ENCODE measurements around the gene FAM200C.

Gene FAM200C

GRCh38 chr5:160359816-160360215, 40.0 kb downstream of the FAM200C start:
- no peak overlapping the region for H3K4me2 ChIP-seq
- H3K9ac ChIP-seq: no peak overlapping the region
- TF ChIP-seq Cebpa-rat (IDR thresholded peaks at IDR 0.05): no peak
- no peak overlapping the region for H3K4me3 ChIP-seq
- H3K9me3 ChIP-seq: no peaks in the 10 kb centered on the region
- H3K27me3 ChIP-seq: no peaks in the 10 kb centered on the region
- H3K36me3 ChIP-seq: no peaks in the 10 kb centered on the region
- H3K4me1 ChIP-seq: no peaks in the 10 kb centered on the region
- no peaks in the 10 kb centered on the region for H4K20me1 ChIP-seq
- no peak overlapping the region for H3K27ac ChIP-seq

GRCh38 chr5:160359242-160359641, 40.6 kb downstream of the FAM200C start:
- no peaks in the 10 kb centered on the region for H3K36me3 ChIP-seq
- H3K4me1 ChIP-seq: no peaks in the 10 kb centered on the region
- no peaks in the 10 kb centered on the region for H3K27me3 ChIP-seq
- no peak overlapping the region for H3K27ac ChIP-seq
- H4K20me1 ChIP-seq: no peaks in the 10 kb centered on the region
- H3K4me3 ChIP-seq: no peak overlapping the region
- H3K4me2 ChIP-seq: no peak overlapping the region
- TF ChIP-seq Cebpa-rat (IDR thresholded peaks at IDR 0.05): no peak
- no peak overlapping the region for H3K9ac ChIP-seq
- H3K9me3 ChIP-seq: no peaks in the 10 kb centered on the region

- H3K9me3 ChIP-seq: no peaks in the 10 kb centered on the region
- TF ChIP-seq Cebpa-rat (IDR thresholded peaks at IDR 0.05): no peak
- H4K20me1 ChIP-seq: no peaks in the 10 kb centered on the region
- no peak overlapping the region for H3K9ac ChIP-seq
- H3K4me1 ChIP-seq: no peaks in the 10 kb centered on the region
- no peak overlapping the region for H3K27ac ChIP-seq
- H3K36me3 ChIP-seq: no peaks in the 10 kb centered on the region
- H3K4me2 ChIP-seq: no peak overlapping the region
- H3K4me3 ChIP-seq: no peak overlapping the region
- H3K27me3 ChIP-seq: no peaks in the 10 kb centered on the region
These were observed 41.9 kb downstream of the FAM200C start for GRCh38 chr5:160357861-160358411.

- TF ChIP-seq Cebpa-rat (IDR thresholded peaks at IDR 0.05): no peak
- H3K4me3 ChIP-seq: no peak overlapping the region
These were observed 42.5 kb downstream of the FAM200C start for GRCh38 chr5:160357394-160357793.

GRCh38 chr5:160356550-160357347, 43.1 kb downstream of the FAM200C start:
- no peak overlapping the region for H3K9ac ChIP-seq
- H3K9me3 ChIP-seq: no peaks in the 10 kb centered on the region
- H3K36me3 ChIP-seq: no peaks in the 10 kb centered on the region
- no peak overlapping the region for H3K4me2 ChIP-seq
- no peaks in the 10 kb centered on the region for H4K20me1 ChIP-seq
- no peaks in the 10 kb centered on the region for H3K4me1 ChIP-seq
- H3K4me3 ChIP-seq: no peak overlapping the region
- TF ChIP-seq Cebpa-rat (IDR thresholded peaks at IDR 0.05): no peak
- no peaks in the 10 kb centered on the region for H3K27me3 ChIP-seq
- no peak overlapping the region for H3K27ac ChIP-seq

More at GRCh38 chr5:160357394-160357793, 42.5 kb downstream of the FAM200C start:
- H3K27ac ChIP-seq: no peak overlapping the region
- H3K9me3 ChIP-seq: no peaks in the 10 kb centered on the region
- H3K27me3 ChIP-seq: no peaks in the 10 kb centered on the region
- no peaks in the 10 kb centered on the region for H3K4me1 ChIP-seq
- H4K20me1 ChIP-seq: no peaks in the 10 kb centered on the region
- no peaks in the 10 kb centered on the region for H3K36me3 ChIP-seq
- H3K9ac ChIP-seq: no peak overlapping the region
- no peak overlapping the region for H3K4me2 ChIP-seq

DNA sequence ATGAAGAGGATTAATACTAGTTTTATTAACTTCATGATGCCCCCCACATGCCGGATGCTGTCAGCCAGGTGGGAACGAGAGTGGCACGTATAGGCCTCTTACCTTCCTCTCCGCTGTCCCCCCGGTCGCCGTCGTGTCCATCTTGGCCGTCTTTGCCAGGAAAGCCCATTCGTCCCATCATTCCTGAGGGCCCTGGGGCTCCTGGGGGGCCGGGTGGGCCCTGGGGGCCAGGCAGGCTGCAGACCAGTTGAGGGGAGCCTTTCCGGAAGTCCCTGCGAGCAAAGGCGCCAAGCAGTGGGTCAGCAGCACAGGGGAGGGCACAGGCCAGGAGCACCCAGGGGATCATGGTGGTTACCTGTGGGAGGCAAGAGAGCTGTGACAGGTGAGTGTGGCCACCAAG, 45.2 kb downstream of the FAM200C start:
- Histone ChIP-seq H3K4me1 (no peaks in the 10 kb centered on the region), H3K4me2 (no peak overlapping the region), H3K9me3 (no peaks in the 10 kb centered on the region), H3K4me3 (no peak overlapping the region), H3K9ac (no peak overlapping the region), H3K36me3 (no peaks in the 10 kb centered on the region), H3K27me3 (no peaks in the 10 kb centered on the region), H3K27ac (no peak overlapping the region), H4K20me1 (no peaks in the 10 kb centered on the region)
- TF ChIP-seq Cebpa-rat (IDR thresholded peaks at IDR 0.05): no peak

DNA sequence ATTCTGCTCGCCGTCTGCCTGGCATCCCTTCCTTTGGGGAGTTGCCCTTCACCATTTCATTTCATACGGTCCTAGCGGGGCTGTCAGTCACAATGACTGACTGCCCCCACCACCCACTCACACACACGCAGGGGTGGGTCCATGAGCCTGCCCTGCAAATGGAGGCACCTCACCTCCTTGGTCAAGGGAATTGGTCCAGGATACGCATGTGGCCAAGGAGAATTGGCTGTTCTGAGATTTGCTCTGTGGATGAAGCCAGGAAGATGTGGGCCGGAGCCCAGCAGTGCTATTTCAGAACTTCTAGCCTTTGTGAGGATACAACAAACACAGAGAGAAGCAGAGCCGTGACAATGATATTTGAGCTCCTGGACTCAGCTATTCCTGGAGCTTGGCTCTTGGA, 46.5 kb downstream of the FAM200C start:
- no peak overlapping the region for H3K4me3 ChIP-seq
- no peaks in the 10 kb centered on the region for H3K27me3 ChIP-seq
- H3K36me3 ChIP-seq: no peaks in the 10 kb centered on the region
- H3K9me3 ChIP-seq: no peaks in the 10 kb centered on the region
- H3K4me1 ChIP-seq: no peaks in the 10 kb centered on the region
- H3K4me2 ChIP-seq: no peak overlapping the region
- no peak for TF ChIP-seq Cebpa-rat (IDR thresholded peaks at IDR 0.05)
- H4K20me1 ChIP-seq: no peaks in the 10 kb centered on the region
- no peak overlapping the region for H3K27ac ChIP-seq
- H3K9ac ChIP-seq: no peak overlapping the region

GRCh38 chr5:160352308-160352707, 47.5 kb downstream of the FAM200C start:
- Histone ChIP-seq H3K27ac (no peak overlapping the region), H3K4me2 (no peak overlapping the region), H3K36me3 (no peaks in the 10 kb centered on the region), H3K9me3 (no peaks in the 10 kb centered on the region), H3K4me1 (no peaks in the 10 kb centered on the region), H3K27me3 (no peaks in the 10 kb centered on the region), H3K4me3 (no peak overlapping the region), H3K9ac (no peak overlapping the region), H4K20me1 (no peaks in the 10 kb centered on the region)
- TF ChIP-seq Cebpa-rat (IDR thresholded peaks at IDR 0.05): no peak

DNA sequence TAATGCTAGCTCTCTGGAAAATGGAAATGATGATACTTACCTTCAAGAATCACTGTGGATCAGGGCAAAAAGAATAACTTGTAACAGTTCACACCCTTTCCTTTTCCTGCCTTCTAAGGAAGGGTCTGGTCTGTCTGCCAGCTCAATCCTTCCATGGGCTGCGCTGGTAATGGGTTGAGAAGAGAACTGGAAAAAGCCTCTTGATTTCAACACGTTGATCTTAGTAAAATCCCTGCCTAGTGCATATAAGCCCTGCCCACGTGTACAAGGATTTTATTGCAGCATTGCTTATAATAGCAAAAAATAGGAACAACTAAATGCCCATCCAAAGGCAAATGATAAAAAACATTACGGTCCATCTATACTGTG, 49.9 kb downstream of the FAM200C start:
- H3K9me3 ChIP-seq: no peaks in the 10 kb centered on the region
- no peak overlapping the region for H3K4me2 ChIP-seq
- H3K27ac ChIP-seq: no peak overlapping the region
- no peak overlapping the region for H3K4me3 ChIP-seq
- H4K20me1 ChIP-seq: no peaks in the 10 kb centered on the region
- H3K4me1 ChIP-seq: 0 out of 2 replicates have a peak, but pooled peaks cover 2% of the 10 kb centered on the region
- no peak overlapping the region for H3K9ac ChIP-seq
- no peaks in the 10 kb centered on the region for H3K36me3 ChIP-seq
- TF ChIP-seq Cebpa-rat (IDR thresholded peaks at IDR 0.05): no peak
- H3K27me3 ChIP-seq: no peaks in the 10 kb centered on the region

- Histone ChIP-seq H3K27ac (no peak overlapping the region), H3K9ac (no peak overlapping the region), H3K36me3 (no peaks in the 10 kb centered on the region), H3K4me1 (0 out of 2 replicates have a peak, but pooled peaks cover 3% of the 10 kb centered on the region), H3K4me2 (no peak overlapping the region), H3K9me3 (no peaks in the 10 kb centered on the region), H3K27me3 (no peaks in the 10 kb centered on the region), H3K4me3 (no peak overlapping the region), H4K20me1 (no peaks in the 10 kb centered on the region)
- no peak for TF ChIP-seq Cebpa-rat (IDR thresholded peaks at IDR 0.05)
These were observed 50.5 kb downstream of the FAM200C start for GRCh38 chr5:160349249-160349934.
